ENCODE data around the gene SLC1A3. TPM values are rescaled to one million over a fixed set of nuclear protein-coding genes. Genes with fewer than 3 reads are reported as not detected.

Gene SLC1A3
- total RNA-seq, 4 donors from 2014 or later, result 95.6 to 479 (median 173) TPM

Small RNA genes lying within 50 kb of the gene (small RNA-seq; reads per million reads assigned to genes)
- gene AC010631.1, result not detected
